IMR-90 (cell line): ENCODE results near the gene CASS4. TPM values are rescaled to one million over a fixed set of nuclear protein-coding genes. Genes with fewer than 3 reads are reported as not detected.
A peak's percentile ranks its signal among the peaks of the same experiment; 100 is the strongest.

Experiments
- ATAC-seq: fragments of 200-7000 bp; cut with Tn5 transposase; 2 replicates; pipeline ENCODE4 v1.9.1; 2020; ENCODE audit warnings: low read depth, mild to moderate bottlenecking, moderate library complexity
- BruUV-seq: library from RNA; stranded (reverse); fragments of 400-500 nt; replicated peaks from 2 replicates; lab custom pipeline; 2021; lab: Mats Ljungman, UMichigan
- CTCF ChIA-PET: fragments of 300-600 bp; formaldehyde crosslinking; extraction: SDS; loops from one replicate; lab custom pipeline; 2021; ENCODE audit warnings: antibody characterized with exemption; lab: Yijun Ruan, JAX
- POLR2A ChIA-PET: fragments of 300-600 bp; sonication (Branson Sonifier 250); formaldehyde crosslinking; loops from one replicate; lab custom pipeline; 2022; ENCODE audit warnings: antibody characterized with exemption; ENCODE audit not compliant: unreplicated experiment; lab: Charles Lee
- DNase-seq: peaks from one replicate; pipeline ENCODE4 v3.0.0; 2013
- H2AFZ ChIP-seq: replicated peaks from 2 replicates; pipeline ENCODE3; 2013; ENCODE audit warnings: low read length, mild to moderate bottlenecking; ENCODE audit not compliant: poor library complexity
- H2AK5ac ChIP-seq: 2 replicates; pipeline ENCODE4 v1.6.1; 2013; ENCODE audit warnings: low read depth, low read length, inconsistent platforms
- H2AK9ac ChIP-seq: replicated peaks from 2 replicates; pipeline ENCODE3; 2013; ENCODE audit warnings: mild to moderate bottlenecking, low read depth, low read length, moderate library complexity; ENCODE audit not compliant: poor library complexity
- H2BK120ac ChIP-seq: 2 replicates; pipeline ENCODE4 v1.6.1; 2013; ENCODE audit warnings: low read depth, low read length, inconsistent platforms
- H2BK15ac ChIP-seq: 3 replicates; pipeline ENCODE4 v1.6.1; 2013; ENCODE audit warnings: low read depth, low read length, inconsistent platforms
- H2BK20ac ChIP-seq: 2 replicates; pipeline ENCODE4 v1.6.1; 2013; ENCODE audit warnings: low read depth, mild to moderate bottlenecking, inconsistent platforms, low read length, moderate library complexity
- H2BK5ac ChIP-seq: 2 replicates; pipeline ENCODE4 v1.6.1; 2013; ENCODE audit warnings: mild to moderate bottlenecking, low read depth, low read length, inconsistent platforms; ENCODE audit not compliant: poor library complexity, severe bottlenecking
- H3K14ac ChIP-seq: replicated peaks from 2 replicates; pipeline ENCODE4 v1.6.1; 2013; ENCODE audit warnings: low read depth, low read length, inconsistent platforms
- H3K18ac ChIP-seq: 2 replicates; pipeline ENCODE4 v1.6.1; 2013; ENCODE audit warnings: low read depth, low read length, control low read depth
- H3K23ac ChIP-seq: 2 replicates; pipeline ENCODE4 v1.6.1; 2013; ENCODE audit warnings: low read depth, low read length, inconsistent platforms
- H3K27ac ChIP-seq: 2 replicates; pipeline ENCODE4 v1.5.1; 2013; ENCODE audit warnings: mild to moderate bottlenecking, control low read depth, low read length; ENCODE audit not compliant: insufficient read depth
- H3K27me3 ChIP-seq: 2 replicates; pipeline ENCODE4 v1.6.1; 2013; ENCODE audit warnings: low read length; ENCODE audit not compliant: control insufficient read depth, insufficient read depth
- H3K36me3 ChIP-seq: 2 replicates; pipeline ENCODE4 v1.6.1; 2013; ENCODE audit warnings: low read length, mixed read lengths; ENCODE audit not compliant: control insufficient read depth, insufficient read depth
- H3K4ac ChIP-seq: 2 replicates; pipeline ENCODE4 v1.6.1; 2013; ENCODE audit warnings: low read depth, low read length, inconsistent platforms
- H3K4me1 ChIP-seq: 2 replicates; pipeline ENCODE4 v1.6.1; 2013; ENCODE audit warnings: low read length, mixed read lengths; ENCODE audit not compliant: control insufficient read depth, insufficient read depth
- H3K4me2 ChIP-seq: 2 replicates; pipeline ENCODE4 v1.6.1; 2013; ENCODE audit warnings: low read depth, mild to moderate bottlenecking, control low read depth, low read length, moderate library complexity
- H3K4me3 ChIP-seq: 2 replicates; pipeline ENCODE4 v1.5.1; 2013; ENCODE audit warnings: low read depth, mild to moderate bottlenecking, control low read depth, low read length, moderate library complexity; ENCODE audit not compliant: insufficient read depth
- H3K56ac ChIP-seq: 2 replicates; pipeline ENCODE4 v1.6.1; 2013; ENCODE audit warnings: low read length, inconsistent platforms; ENCODE audit not compliant: insufficient read depth; ENCODE audit errors: extremely low read depth
- H3K79me1 ChIP-seq, 2 experiments: 2 replicates each; pipeline ENCODE4 v1.6.1; 2013; ENCODE audit warnings: low read length in 2 of 2, inconsistent platforms in 1 of 2, low read depth in 1 of 2
- H3K9ac ChIP-seq: 2 replicates; pipeline ENCODE4 v1.6.1; 2013; ENCODE audit warnings: low read depth, low read length, control low read depth
- H3K9me1 ChIP-seq: 2 replicates; pipeline ENCODE4 v1.6.1; 2013; ENCODE audit warnings: low read length, inconsistent platforms; ENCODE audit not compliant: insufficient read depth
- H3K9me3 ChIP-seq: 2 replicates; pipeline ENCODE4 v1.6.1; 2013; ENCODE audit warnings: low read length; ENCODE audit not compliant: control insufficient read depth, insufficient read depth
- H4K20me1 ChIP-seq: 2 replicates; pipeline ENCODE4 v1.6.1; 2013; ENCODE audit warnings: low read length, inconsistent platforms; ENCODE audit not compliant: insufficient read depth
- H4K5ac ChIP-seq: 2 replicates; pipeline ENCODE4 v1.6.1; 2013; ENCODE audit warnings: mild to moderate bottlenecking, low read depth, low read length, control low read depth
- H4K8ac ChIP-seq, 2 experiments: 2 replicates each; pipeline ENCODE4 v1.6.1; 2013; ENCODE audit warnings: low read depth in 2 of 2, low read length in 2 of 2, control low read depth in 1 of 2, inconsistent platforms in 1 of 2
- H4K91ac ChIP-seq: 2 replicates; pipeline ENCODE4 v1.6.1; 2013; ENCODE audit warnings: low read depth, low read length, inconsistent platforms; ENCODE audit not compliant: insufficient read depth
- BHLHE40 ChIP-seq: fragments of 150-350 bp; IDR thresholded peaks from 2 replicates; pipeline ENCODE4 v1.6.1; 2016; ENCODE audit warnings: mild to moderate bottlenecking, low read depth, low read length
- CEBPB ChIP-seq: IDR thresholded peaks from 2 replicates; pipeline ENCODE4 v1.6.1; 2012; ENCODE audit warnings: low read depth, low read length, improper control_type of control experiment
- CHD1 ChIP-seq: IDR thresholded peaks from 2 replicates; pipeline ENCODE4 v1.6.1; 2012; ENCODE audit warnings: low read depth, low read length, improper control_type of control experiment
- MAFK ChIP-seq: IDR thresholded peaks from 2 replicates; pipeline ENCODE4 v1.6.1; 2012; ENCODE audit warnings: low read depth, low read length, improper control_type of control experiment
- MXI1 ChIP-seq: IDR thresholded peaks from 2 replicates; pipeline ENCODE4 v1.6.1; 2012; ENCODE audit warnings: low read depth, mild to moderate bottlenecking, low read length, moderate library complexity, borderline replicate concordance
- NFE2L2 ChIP-seq: fragments of 150-350 bp; IDR thresholded peaks from 2 replicates; pipeline ENCODE4 v1.6.1; 2016; ENCODE audit warnings: low read depth, mild to moderate bottlenecking, low read length
- POLR2A ChIP-seq: IDR thresholded peaks from 2 replicates; pipeline ENCODE4 v1.6.1; 2012; ENCODE audit warnings: mild to moderate bottlenecking, low read depth, low read length
- RCOR1 ChIP-seq: IDR thresholded peaks from 2 replicates; pipeline ENCODE4 v1.6.1; 2012; ENCODE audit warnings: mild to moderate bottlenecking, low read length, improper control_type of control experiment; ENCODE audit not compliant: insufficient replicate concordance
- RFX5 ChIP-seq: IDR thresholded peaks from 2 replicates; pipeline ENCODE4 v1.8.0; 2012; ENCODE audit warnings: low read depth, mild to moderate bottlenecking, low read length, moderate library complexity
- SMC3 ChIP-seq: fragments of 150-350 bp; IDR thresholded peaks from 2 replicates; pipeline ENCODE4 v1.6.1; 2016; ENCODE audit warnings: low read depth, mild to moderate bottlenecking, antibody characterized with exemption, low read length, moderate library complexity
- WGBS, 2 experiments: methylation state at CpG; one replicate each; pipeline versions ENCODE4 v1.1.5 to v1.1.7; 2013; ENCODE audit warnings: missing lambda C conversion rate in 2 of 2; ENCODE audit not compliant: insufficient read length in 1 of 2; ENCODE audit errors: extremely low coverage in 2 of 2; 5-methylcytosine and 5-hydroxymethylcytosine counted together
- dilution Hi-C: fragments of 300-500 bp; cut with HindIII; formaldehyde crosslinking; loops from one replicate; pipeline ENCODE4 v1.14.3; 2018; ENCODE audit warnings: low sequenced_read_pairs; ENCODE audit not compliant: unreplicated experiment
- in situ Hi-C: fragments of 300-500 bp; cut with MboI; formaldehyde crosslinking; loops from 3 replicates; pipeline ENCODE4 v1.14.3; 2019; ENCODE audit warnings: low sequenced_read_pairs, inconsistent platforms, mixed read lengths
- intact Hi-C: fragments of 100-400 bp; cut with micrococcal nuclease; formaldehyde crosslinking; loops from 2 replicates; pipeline ENCODE4 v1.10.0; 2022
- polyA plus RNA-seq, 3 experiments: library from polyadenylated mRNA; depleted of rRNA; stranded (reverse); fragments of >200 nt; gene quantifications; 2 replicates each; pipeline ENCODE4 v1.2.3, GENCODE V29; 2012; ENCODE audit warnings: low replicate concordance in 1 of 3
- total RNA-seq: library from RNA; depleted of rRNA; stranded (reverse); fragments of >200 nt; gene quantifications from 2 replicates; pipeline ENCODE4 v1.2.3, GENCODE V29; 2012
- TF ChIP-seq, protein P1 (sequence below): fragments of 150-350 bp; IDR thresholded peaks from 2 replicates; pipeline ENCODE4 v1.6.1; 2016; ENCODE audit warnings: low read depth, mild to moderate bottlenecking, low read length, moderate library complexity, borderline replicate concordance
- TF ChIP-seq, protein P2 (sequence below): fragments of 150-350 bp; IDR thresholded peaks from 2 replicates; pipeline ENCODE4 v1.6.1; 2017; ENCODE audit warnings: mild to moderate bottlenecking, antibody characterized with exemption, low read length, low read depth
- TF ChIP-seq, protein P3 (sequence below): conservative IDR thresholded peaks from 2 replicates; pipeline ENCODE4 v1.5.1; 2012; ENCODE audit warnings: mild to moderate bottlenecking, low read depth, low read length, improper control_type of control experiment

CASS4 gene
- total and polyA plus RNA-seq, 2 of the 4 experiments (the other 2 are of a cell fraction) = 25.8 to 26.5 TPM

- no peak for TF ChIP-seq CHD1
- TF ChIP-seq MAFK = no peak
- no peak for TF ChIP-seq CEBPB
- TF ChIP-seq POLR2A = no peak
- TF ChIP-seq RFX5 = no peak
- TF ChIP-seq SMC3 = no peak
Observed at GRCh38 chr20:56417402-56417801, 5.3 kb downstream of the CASS4 start (continued).

- DNase-seq (peak; percentile 58), ATAC-seq (no peak)
- peak overlapping the region; percentile 86 for H2BK5ac ChIP-seq
- peak overlapping the region; percentile 40; the same call in 1 of the 2 replicates for H3K56ac ChIP-seq
- ChIA-PET CTCF (interaction anchor here (1.0 to 1.6 kb wide), 3 partner anchors 10 to 17 kb away, joined by 3 to 4 read pairs (median 3); no protein-coding TSS in a partner anchor), POLR2A (interaction anchor here (1.9 kb wide), 1 partner anchor 11 kb away, joined by 7 read pairs; no protein-coding TSS in a partner anchor)
- H3K23ac ChIP-seq = peak overlapping the region; percentile 85; the same call in 1 of the 2 replicates
- dilution Hi-C loops (no loop called here), intact Hi-C loops (no loop called here), in situ Hi-C loops (no loop called here)
- H2AK9ac ChIP-seq = peak overlapping the region; percentile 29
- peak overlapping the region; percentile 88 for H3K4ac ChIP-seq
- peaks cover 23% of the 10 kb centered on the region for H3K36me3 ChIP-seq
- peak overlapping the region; percentile 96 for H2BK20ac ChIP-seq
- H3K4me2 ChIP-seq = peak overlapping the region; percentile 5; the same call in 1 of the 2 replicates
- H4K91ac ChIP-seq = peak overlapping the region; percentile 84
- peak overlapping the region; percentile 94 for H2BK120ac ChIP-seq
- H3K79me1 ChIP-seq = peaks cover 31 to 66% of the 10 kb centered on the region in 2 experiments
- peak overlapping the region; percentile 94 for H2BK15ac ChIP-seq
- H4K20me1 ChIP-seq = no peaks in the 10 kb centered on the region
- peak overlapping the region; percentile 75; the same call in 1 of the 2 replicates for H4K5ac ChIP-seq
- H3K9me1 ChIP-seq = peaks cover 36% of the 10 kb centered on the region
- H3K9me3 ChIP-seq = no peaks in the 10 kb centered on the region
- peak overlapping the region; percentile 74 for H3K18ac ChIP-seq
- H4K8ac ChIP-seq = peak overlapping the region; percentile 72 to 94
- H2AFZ ChIP-seq = peak overlapping the region; percentile 15
- no peaks in the 10 kb centered on the region for H3K27me3 ChIP-seq
- peak overlapping the region; percentile 95 for H2AK5ac ChIP-seq
- H3K4me3 ChIP-seq = no peak overlapping the region
- peak overlapping the region; percentile 89 for H3K27ac ChIP-seq
- H3K14ac ChIP-seq = peak overlapping the region; percentile 91
- H3K4me1 ChIP-seq = peaks cover 41% of the 10 kb centered on the region
- BruUV-seq = no TSS peak
- 100% methylated on average over 1 of the region's 4 CpGs; no CpG with 5 or more reads in 1 of the 2 experiments for WGBS, 2 experiments
- no peak overlapping the region for H3K9ac ChIP-seq
- TF ChIP-seq NFE2L2 (no peak), MAFK (no peak), MXI1 (no peak), CHD1 (no peak), POLR2A (no peak), RCOR1 (no peak), BHLHE40 (no peak), SMC3 (no peak), RFX5 (no peak)
- TF ChIP-seq, protein P1, sequence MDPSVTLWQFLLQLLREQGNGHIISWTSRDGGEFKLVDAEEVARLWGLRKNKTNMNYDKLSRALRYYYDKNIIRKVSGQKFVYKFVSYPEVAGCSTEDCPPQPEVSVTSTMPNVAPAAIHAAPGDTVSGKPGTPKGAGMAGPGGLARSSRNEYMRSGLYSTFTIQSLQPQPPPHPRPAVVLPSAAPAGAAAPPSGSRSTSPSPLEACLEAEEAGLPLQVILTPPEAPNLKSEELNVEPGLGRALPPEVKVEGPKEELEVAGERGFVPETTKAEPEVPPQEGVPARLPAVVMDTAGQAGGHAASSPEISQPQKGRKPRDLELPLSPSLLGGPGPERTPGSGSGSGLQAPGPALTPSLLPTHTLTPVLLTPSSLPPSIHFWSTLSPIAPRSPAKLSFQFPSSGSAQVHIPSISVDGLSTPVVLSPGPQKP = no peak
- TF ChIP-seq, protein P2, sequence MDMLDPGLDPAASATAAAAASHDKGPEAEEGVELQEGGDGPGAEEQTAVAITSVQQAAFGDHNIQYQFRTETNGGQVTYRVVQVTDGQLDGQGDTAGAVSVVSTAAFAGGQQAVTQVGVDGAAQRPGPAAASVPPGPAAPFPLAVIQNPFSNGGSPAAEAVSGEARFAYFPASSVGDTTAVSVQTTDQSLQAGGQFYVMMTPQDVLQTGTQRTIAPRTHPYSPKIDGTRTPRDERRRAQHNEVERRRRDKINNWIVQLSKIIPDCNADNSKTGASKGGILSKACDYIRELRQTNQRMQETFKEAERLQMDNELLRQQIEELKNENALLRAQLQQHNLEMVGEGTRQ = no peak
- TF ChIP-seq, protein P3, sequence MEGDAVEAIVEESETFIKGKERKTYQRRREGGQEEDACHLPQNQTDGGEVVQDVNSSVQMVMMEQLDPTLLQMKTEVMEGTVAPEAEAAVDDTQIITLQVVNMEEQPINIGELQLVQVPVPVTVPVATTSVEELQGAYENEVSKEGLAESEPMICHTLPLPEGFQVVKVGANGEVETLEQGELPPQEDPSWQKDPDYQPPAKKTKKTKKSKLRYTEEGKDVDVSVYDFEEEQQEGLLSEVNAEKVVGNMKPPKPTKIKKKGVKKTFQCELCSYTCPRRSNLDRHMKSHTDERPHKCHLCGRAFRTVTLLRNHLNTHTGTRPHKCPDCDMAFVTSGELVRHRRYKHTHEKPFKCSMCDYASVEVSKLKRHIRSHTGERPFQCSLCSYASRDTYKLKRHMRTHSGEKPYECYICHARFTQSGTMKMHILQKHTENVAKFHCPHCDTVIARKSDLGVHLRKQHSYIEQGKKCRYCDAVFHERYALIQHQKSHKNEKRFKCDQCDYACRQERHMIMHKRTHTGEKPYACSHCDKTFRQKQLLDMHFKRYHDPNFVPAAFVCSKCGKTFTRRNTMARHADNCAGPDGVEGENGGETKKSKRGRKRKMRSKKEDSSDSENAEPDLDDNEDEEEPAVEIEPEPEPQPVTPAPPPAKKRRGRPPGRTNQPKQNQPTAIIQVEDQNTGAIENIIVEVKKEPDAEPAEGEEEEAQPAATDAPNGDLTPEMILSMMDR = no peak
Observed at GRCh38 chr20:56417911-56418310, 5.9 kb downstream of the CASS4 start.
